GM19238 (cell line): ENCODE data around the gene MAN2A2.

Source experiments
- DNase-seq: peaks from one replicate; pipeline ENCODE4 v3.0.0; 2011; ENCODE audit warnings: low spot score; ENCODE audit not compliant: insufficient read length

The MAN2A2 gene

GRCh38 chr15:90902840-90903732 is at the start of gene MAN2A2:
TSS of gene MAN2A2 (plus strand) at chr15:90903302. CDS start at chr15:90904208, 906 bp downstream.
- peak; percentile 88 for DNase-seq

- DNase-seq: no peak
Observed at GRCh38 chr15:90855139-90855538, 48.0 kb upstream of the MAN2A2 start.

GRCh38 chr15:90857337-90857736 is 45.8 kb upstream of the MAN2A2 start:
- no peak for DNase-seq

DNA sequence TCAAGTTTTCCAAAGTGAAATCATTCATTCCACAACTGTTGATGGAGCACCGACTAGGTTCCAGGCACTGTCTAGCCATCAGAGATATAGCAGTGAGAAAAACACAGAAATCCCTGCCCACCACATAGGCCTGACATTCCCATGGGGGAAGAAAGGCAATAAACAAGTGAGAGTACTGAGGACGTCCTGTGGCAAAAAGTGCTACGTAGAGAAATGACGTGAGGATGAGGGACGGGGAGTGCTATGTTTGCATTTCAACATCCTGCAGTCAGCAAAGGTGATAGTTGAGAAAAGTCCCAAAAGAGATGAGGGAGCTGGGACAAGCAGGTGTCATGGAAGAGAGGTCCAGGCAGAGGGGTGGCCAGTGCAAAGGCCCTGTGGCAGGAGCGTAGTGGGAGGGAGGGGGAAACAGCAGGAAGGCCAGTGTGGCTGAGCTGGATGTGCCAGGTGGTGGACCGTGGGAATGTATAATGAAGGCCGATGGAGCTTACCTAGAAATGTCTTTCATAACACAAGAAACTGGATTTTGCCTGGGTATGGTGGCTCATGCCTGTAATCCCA is 45.1 kb upstream of the MAN2A2 start:
- DNase-seq: no peak

DNA sequence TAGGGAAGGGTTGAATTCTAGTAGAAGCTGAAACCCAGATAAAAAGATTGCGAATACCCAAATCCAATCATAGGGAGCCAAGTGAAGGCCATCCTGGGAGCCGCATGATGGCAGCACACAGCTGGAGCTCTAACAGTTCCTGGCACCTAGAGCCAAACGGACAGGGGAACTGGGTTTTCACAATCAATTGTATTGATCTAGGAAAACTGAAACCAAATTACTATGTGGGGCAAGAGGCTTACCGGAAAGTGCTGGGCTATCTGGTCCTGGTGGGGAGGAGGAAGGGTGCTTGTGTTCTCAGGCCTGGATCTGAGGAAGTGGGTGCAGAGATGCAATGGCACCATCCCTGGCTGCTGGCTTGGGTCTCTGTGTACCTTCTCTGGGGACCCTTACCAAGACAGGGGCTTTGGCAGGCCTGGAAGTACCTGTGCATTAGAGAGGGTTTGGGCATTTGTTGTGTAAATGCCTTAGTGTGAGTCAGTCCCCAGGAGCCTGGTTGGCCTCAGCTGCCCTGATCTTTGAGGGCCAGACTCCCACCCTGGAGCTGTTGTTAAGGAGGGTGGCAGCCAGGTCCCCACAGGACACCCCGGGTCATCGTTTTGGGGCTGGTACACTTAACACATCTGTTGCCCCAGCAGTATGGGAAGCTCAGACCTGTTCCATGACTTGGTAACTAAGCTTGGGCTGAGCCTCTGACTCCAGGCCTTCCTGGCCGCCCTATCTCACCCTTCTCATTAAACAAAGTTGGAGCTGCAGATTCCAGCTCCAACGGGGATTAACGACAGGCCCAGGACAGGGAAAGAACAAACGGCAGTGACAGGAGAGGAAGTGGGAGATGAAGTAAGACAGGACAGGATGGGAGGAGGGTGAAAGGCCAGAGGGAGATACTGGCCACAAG is 43.6 kb upstream of the MAN2A2 start:
- DNase-seq: no peak

- no peak for DNase-seq
Observed at GRCh38 chr15:90860450-90860849, 42.7 kb upstream of the MAN2A2 start.

- no peak for DNase-seq
Observed at GRCh38 chr15:90860942-90861675, 42.0 kb upstream of the MAN2A2 start.

- no peak for DNase-seq
Observed at GRCh38 chr15:90862487-90862886, 40.6 kb upstream of the MAN2A2 start.

DNA sequence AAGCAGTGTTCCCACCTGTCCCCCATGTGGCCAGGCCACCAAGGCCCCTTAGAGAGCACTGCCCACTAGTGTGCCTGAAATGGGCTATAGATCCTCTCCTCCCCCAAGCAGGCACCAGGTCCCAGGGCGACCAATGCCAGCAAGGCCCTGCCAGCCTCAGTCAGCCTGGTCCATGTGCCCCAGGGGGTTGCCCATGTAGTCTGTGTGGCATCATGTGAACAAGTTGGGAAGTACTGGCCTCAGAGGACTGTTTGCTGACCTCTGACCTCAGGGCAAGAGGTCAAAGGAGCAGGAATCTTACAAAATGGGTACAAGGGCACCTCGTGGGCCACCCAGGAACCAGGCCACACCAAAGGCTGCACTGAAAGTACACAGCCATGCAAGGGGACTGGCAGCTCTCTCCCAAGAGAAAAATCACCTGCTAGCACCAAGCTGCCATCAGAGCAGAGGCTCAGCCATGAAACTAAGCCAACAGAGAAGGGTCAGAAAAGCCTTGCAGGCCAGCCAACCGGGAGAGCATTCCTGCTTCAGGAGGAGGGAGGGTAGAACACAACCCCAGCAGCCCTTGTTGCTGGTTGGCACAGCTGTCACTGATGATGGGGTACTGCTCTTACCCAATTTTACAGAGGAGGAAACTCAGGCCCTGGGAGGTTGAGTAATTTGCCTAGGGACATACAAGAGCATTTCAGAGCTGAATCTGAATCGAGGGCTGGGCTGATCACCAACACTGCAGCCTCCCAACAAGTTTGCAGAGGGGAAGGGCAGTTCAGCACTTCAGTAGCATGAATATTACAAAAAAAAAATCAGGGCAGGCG is 39.9 kb upstream of the MAN2A2 start:
- no peak for DNase-seq

DNA sequence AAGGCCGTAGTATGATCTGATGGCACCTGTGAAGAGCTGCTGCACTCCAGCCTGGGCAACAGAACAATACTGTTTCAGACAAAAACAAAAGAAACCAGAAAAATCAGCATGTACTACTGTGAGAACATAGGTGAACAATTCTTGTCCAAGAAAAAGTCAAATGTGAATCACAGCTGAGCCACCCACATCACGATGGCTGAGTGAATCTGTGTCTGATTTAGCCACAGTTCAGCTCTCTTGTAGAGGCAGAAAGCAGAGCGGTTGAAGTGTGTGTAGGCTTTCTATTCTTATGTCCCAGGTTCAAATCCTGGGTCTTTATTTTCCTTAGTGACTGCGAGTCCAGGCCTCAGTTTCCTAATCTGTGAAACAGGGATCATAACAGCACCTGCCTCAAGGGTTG is 39.1 kb upstream of the MAN2A2 start:
- DNase-seq: no peak

- no peak for DNase-seq
Observed at GRCh38 chr15:90864507-90864906, 38.6 kb upstream of the MAN2A2 start.

GRCh38 chr15:90865702-90866101 is 37.4 kb upstream of the MAN2A2 start:
- no peak for DNase-seq

DNA sequence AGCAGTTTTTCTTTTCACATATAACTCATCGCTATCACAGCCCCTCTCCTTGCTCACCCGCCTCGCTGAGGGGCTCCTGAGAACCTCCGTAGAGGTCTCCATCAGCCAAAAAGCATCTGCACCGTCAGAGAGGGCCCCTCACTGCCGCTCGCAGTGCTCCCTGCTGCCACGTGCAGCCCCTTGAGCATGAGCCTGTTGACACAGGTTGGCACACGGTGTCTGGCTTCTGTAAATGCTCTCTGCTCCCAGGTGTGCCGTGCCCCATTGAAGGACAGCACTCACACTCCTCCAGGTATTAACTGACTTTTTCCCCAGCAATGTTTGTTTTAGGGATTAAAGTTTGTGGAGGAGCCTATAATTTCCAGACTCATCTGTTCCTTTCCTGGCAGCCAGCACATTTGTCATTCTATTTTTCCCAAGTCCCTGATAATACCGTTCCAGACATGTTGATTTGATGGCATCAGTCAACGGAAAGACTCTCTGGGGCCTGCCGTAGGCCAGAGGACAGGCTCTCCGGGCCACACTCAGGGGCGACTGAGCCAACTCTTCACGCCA is 36.9 kb upstream of the MAN2A2 start:
- DNase-seq: no peak

DNA sequence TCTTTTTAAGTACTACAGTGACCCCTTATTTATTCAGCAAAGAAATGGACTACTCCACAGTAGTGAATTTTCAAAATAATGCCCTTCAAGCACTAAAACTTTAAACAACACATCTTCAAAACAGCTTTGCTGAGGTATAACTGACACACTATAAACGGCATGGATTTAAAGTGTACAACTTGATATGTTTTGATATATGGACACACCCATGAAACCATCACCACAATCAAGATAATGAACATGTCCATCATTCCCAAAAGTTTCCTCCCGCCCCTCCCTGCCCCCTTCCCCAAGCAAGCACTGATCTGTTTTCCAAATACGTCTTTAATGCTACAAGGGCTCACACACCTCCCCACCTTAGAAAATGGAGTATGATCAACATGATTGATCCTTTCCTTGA is 36.3 kb upstream of the MAN2A2 start:
- no peak for DNase-seq

DNA sequence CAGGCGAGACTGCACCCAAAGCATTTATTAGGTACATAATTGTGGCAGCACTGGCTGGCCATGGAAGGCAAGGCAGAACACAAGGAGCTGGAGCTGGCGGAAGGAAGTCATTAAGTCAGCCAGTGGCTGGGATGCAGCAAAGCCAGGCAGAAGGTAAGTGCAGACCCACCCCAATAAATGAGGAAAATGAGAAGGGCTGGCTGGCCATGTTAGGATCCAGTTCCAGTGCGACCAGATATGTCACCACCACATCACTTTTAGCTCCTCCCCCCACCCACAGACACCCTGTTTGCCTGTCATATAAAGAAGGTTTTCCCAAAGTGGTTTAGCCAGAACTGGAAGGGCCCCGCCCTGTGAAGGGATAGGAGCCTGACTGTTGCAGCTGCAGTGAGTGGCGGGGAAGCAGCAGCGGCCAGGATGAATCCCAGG is 34.8 kb upstream of the MAN2A2 start, which contains the start of gene FURIN:
FURIN (plus strand) TSS at position 328 of the 429 bp plus-strand sequence. CDS start 7,153 bp downstream, outside the sequence.
- no peak for DNase-seq

DNA sequence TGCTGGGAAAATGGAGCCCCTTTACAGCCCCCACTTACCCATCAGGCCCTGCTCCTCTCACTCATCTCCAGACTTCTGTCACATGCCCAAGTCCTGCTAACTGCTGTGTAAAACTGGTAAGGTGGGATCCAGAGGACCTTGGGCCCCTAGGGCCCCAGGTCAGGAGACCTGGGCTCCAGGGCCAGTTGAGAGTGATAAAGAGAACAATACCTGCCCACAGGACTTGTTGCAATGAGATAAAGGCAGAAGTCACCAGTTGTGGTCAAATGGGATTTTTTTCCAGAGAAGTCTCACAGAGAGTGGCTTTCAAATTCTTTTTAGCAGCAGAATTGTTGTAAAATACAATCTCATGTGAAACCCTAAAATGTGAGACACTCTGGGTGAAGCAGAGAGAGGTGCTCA is 34.0 kb upstream of the MAN2A2 start:
- DNase-seq: no peak

GRCh38 chr15:90869601-90870353 is 33.3 kb upstream of the MAN2A2 start:
- no peak for DNase-seq

DNA sequence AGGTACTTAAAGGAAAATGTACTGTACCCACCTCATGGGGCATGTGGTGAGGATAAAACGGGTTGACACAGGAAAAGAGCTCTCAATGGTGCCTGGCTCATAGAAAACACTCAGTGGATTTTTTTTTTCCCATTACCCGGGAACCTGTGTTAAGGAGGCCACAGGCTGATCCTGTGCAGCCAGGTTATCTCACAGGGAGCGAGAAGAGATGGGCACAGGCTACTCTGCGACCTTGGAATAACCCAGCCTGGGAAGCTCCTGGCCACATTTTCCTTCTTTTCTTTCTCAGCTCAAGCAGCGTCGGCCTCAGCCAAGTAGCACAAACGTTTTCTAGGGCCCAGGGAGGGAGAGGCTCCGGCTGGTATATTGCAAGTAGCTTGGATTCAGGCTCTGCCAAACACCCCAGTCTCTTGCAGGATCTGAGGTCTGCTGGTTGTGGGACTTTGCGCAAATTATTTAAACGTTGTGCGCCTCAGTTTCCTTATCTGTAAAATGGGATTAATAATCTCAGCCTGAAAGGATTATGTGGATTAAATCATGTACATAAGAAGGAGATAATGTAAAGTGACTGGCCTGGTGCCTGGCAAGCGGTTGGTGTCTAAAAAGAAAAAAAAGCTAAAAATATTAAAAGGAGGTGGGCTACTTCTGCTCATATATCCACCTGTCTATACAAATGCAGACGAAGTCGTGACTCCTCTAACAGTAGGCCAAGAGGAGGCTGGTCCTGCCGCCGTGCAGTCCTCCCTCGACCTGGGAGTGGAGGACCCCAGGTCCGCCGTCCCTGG is 32.6 kb upstream of the MAN2A2 start:
- DNase-seq: no peak
